Type B pancreatic cell (in vitro differentiated cells): ENCODE measurements around the gene WNT7B. TPM values are rescaled to one million over a fixed set of nuclear protein-coding genes. Genes with fewer than 3 reads are reported as not detected.

Experiments used
- DNase-seq: peaks from one replicate; pipeline ENCODE4 v3.0.0; 2021; ENCODE audit warnings: mixed read lengths; ENCODE audit not compliant: unreplicated experiment; ENCODE audit errors: extremely low spot score
- H3K27ac Mint-ChIP-seq: 2 replicates; pipeline ENCODE4 v1.8.0; 2021; ENCODE audit warnings: mild to moderate bottlenecking, mixed read lengths
- H3K27me3 Mint-ChIP-seq: 2 replicates; pipeline ENCODE4 v1.8.0; 2021; ENCODE audit warnings: mixed read lengths
- H3K36me3 Mint-ChIP-seq: 2 replicates; pipeline ENCODE4 v1.8.0; 2021; ENCODE audit warnings: mixed read lengths
- H3K4me1 Mint-ChIP-seq: one replicate; pipeline ENCODE4 v1.8.0; 2021; ENCODE audit warnings: mixed read lengths; ENCODE audit not compliant: unreplicated experiment
- H3K4me3 Mint-ChIP-seq: 2 replicates; pipeline ENCODE4 v1.8.0; 2021; ENCODE audit warnings: mild to moderate bottlenecking, mixed read lengths
- H3K9me3 Mint-ChIP-seq: 2 replicates; pipeline ENCODE4 v1.8.0; 2021; ENCODE audit warnings: mixed read lengths
- total RNA-seq: library from RNA; stranded (reverse); gene quantifications from 2 replicates; pipeline ENCODE4 v1.2.1, GENCODE V29; 2021; ENCODE audit warnings: low replicate concordance
- TF ChIP-seq, protein P1 (sequence below): fragments of 200-600 bp; sonication (generic); conservative IDR thresholded peaks from 2 replicates; pipeline ENCODE4 v1.5.0; 2021; ENCODE audit warnings: antibody characterized with exemption, mild to moderate bottlenecking

WNT7B gene
- total RNA-seq, 1 donor from 2014 or later, result 16.4 TPM

DNA sequence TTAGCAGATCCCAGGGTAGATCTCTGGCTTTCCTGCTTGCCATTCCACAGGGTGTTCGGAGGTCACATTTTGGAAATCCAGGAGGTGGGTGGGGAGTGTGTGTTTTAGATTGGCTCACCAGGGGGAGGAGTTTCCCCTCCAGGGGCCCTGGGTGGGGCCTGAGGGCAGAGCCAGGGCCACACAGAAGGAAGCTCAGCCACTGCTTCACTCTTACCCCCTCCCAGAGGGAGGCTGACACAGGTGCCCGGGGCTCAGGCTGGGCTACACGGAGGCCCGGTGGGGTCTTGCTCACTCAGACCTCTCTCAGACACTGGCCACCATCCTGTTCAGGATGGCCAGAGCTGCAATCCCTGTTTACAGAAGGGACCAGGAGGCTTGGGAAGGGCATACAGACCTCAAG lies 2.5 kb downstream of the WNT7B start:
- H3K36me3 Mint-ChIP-seq, result no peaks in the 10 kb centered on the region
- H3K27me3 Mint-ChIP-seq, result peaks cover 56% of the 10 kb centered on the region
- peak overlapping the region; percentile 68 for H3K27ac Mint-ChIP-seq
- TF ChIP-seq, protein P1, sequence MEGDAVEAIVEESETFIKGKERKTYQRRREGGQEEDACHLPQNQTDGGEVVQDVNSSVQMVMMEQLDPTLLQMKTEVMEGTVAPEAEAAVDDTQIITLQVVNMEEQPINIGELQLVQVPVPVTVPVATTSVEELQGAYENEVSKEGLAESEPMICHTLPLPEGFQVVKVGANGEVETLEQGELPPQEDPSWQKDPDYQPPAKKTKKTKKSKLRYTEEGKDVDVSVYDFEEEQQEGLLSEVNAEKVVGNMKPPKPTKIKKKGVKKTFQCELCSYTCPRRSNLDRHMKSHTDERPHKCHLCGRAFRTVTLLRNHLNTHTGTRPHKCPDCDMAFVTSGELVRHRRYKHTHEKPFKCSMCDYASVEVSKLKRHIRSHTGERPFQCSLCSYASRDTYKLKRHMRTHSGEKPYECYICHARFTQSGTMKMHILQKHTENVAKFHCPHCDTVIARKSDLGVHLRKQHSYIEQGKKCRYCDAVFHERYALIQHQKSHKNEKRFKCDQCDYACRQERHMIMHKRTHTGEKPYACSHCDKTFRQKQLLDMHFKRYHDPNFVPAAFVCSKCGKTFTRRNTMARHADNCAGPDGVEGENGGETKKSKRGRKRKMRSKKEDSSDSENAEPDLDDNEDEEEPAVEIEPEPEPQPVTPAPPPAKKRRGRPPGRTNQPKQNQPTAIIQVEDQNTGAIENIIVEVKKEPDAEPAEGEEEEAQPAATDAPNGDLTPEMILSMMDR, result no peak
- DNase-seq, result no peak
- no peaks in the 10 kb centered on the region for H3K9me3 Mint-ChIP-seq
- peak overlapping the region; percentile 83 for H3K4me3 Mint-ChIP-seq
- peaks cover 11% of the 10 kb centered on the region for H3K4me1 Mint-ChIP-seq

DNA sequence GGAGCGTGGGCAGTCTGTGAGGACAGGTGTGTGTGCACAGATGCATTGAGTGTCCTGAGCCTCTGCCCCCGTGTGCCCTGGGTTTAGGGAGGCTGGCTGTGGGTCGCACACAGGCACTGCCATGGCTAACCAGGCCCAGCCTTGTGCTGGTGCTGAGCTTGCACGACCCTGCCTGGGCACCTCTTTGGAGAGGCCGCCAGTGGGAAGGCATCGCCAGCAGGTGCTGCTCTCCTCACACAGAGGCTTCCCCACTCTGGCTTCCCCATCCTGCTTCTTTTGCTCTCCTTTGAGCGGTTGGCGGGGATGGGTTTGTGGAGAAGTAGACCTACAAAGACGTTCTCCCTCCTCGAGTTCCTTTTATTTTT lies 4.1 kb downstream of the WNT7B start:
- TF ChIP-seq, protein P1, result no peak
- Mint-ChIP-seq H3K36me3 (no peaks in the 10 kb centered on the region), H3K27me3 (peaks cover 57% of the 10 kb centered on the region), H3K4me1 (peaks cover 11% of the 10 kb centered on the region), H3K9me3 (no peaks in the 10 kb centered on the region), H3K4me3 (peak overlapping the region; percentile 79), H3K27ac (no peak overlapping the region)
- DNase-seq, result no peak

DNA sequence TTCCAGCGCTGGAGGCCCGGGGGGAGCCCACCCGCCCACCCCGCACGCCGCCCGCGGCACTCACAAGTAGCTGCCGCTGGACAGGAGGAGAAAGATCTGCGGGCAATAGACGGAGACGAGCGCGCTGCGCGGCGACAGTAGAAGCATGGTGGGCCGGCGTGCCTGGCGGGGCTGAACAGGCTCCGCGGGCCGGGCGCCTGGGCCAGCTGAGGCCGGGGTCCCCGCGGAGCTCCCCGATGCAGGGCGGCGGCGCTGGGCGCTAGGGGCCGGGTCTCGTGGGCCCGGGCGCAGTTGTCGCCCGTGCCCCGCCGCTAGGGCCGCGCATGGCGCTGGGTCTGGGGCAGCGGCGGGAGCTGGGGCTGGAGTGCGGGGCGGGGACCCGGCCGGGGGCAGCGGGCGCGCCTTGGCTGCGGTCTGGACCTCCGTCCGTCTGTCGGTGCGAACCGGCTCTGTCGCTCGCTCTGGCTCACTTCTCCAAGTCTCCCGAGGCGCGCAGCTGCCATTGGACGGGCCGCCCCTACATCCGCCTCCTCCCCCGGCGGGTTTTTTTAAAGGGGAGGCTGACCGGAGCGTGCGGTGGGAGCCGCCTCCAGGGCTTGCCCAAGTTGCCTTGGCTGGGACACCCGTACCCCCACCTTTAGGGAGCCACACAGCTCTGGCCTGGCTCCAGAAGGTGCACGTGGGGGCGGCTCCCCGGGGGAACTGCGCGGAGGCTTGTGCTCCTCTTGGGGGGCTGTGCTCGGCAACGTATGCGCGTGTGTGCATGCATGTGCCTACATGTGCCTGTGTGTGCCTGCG lies 4.7 kb downstream of the WNT7B start:
- no peaks in the 10 kb centered on the region for H3K9me3 Mint-ChIP-seq
- H3K27me3 Mint-ChIP-seq, result peaks cover 52% of the 10 kb centered on the region
- no peak overlapping the region for H3K27ac Mint-ChIP-seq
- TF ChIP-seq, protein P1, result peak; percentile 51
- peaks cover 11% of the 10 kb centered on the region for H3K4me1 Mint-ChIP-seq
- no peaks in the 10 kb centered on the region for H3K36me3 Mint-ChIP-seq
- H3K4me3 Mint-ChIP-seq, result no peak overlapping the region
- DNase-seq, result no peak

DNA sequence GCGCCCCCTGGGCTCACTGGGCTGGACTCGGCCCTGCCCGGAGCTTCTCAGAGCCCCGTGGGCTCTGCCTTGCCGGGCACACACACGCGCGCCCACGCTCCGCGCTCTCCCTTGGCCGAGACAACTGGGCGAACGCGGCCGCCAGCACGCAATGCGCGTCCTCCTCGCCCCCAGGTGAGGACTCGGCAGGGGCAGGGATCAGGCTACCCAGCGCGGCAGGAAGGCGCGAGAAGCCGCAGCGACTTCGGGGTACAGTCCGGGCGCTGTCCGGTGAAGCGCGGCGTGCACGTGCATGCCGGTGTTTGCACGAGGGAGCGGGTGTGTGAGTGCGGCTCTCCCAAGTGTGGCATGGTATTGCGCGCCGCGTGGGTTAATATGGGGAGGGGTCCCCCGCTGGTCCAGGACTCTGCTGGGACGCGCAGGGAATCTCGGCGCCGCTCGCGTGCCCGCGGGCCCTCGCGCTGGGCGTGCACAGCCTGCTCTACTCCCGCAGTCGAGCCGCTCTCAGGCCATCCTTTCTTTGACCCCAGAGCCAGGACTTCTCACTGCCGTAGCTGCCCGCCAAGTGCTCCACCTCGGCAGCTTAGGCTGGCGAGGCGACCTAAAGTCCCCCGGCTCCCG lies 5.4 kb downstream of the WNT7B start:
- H3K27me3 Mint-ChIP-seq, result peaks cover 52% of the 10 kb centered on the region
- peak overlapping the region; percentile 81 for H3K4me3 Mint-ChIP-seq
- peaks cover 11% of the 10 kb centered on the region for H3K4me1 Mint-ChIP-seq
- no peaks in the 10 kb centered on the region for H3K36me3 Mint-ChIP-seq
- H3K9me3 Mint-ChIP-seq, result no peaks in the 10 kb centered on the region
- no peak for DNase-seq
- TF ChIP-seq, protein P1, result no peak
- H3K27ac Mint-ChIP-seq, result no peak overlapping the region

DNA sequence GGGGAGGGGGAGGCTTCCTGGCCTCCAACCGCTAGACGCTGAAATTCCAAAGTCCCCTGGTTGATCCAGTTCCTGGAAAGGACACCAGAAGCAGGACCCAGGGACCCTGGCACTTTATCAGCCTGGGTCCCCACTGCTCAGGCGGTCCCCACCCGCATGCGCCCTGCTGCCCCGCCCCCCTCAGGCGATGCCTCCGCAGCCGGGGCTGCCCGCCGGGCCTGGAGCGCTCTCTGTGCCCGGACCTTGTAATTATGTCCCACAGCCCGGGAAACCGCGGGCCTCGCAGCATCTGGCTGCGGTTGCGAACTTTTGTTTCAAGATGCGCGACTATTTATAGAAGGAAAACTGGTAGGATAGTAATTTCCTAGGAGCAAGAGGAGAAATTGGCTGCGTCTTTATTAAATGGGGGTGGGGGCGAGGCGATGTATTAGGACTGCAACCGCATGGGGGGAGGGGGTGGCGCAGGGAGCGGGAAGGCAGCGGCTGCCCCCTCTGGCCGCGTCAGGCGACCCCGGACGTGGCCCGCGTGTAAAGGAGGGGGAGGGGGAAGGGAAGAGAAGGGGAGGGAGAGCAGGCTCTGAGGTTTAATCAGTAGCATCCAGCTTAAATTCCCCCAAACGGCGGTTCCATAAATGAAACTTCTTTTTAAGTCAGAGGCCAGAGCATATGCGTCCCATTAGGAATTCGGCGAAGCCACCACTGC lies 6.1 kb downstream of the WNT7B start:
- no peaks in the 10 kb centered on the region for H3K36me3 Mint-ChIP-seq
- no peak for DNase-seq
- TF ChIP-seq, protein P1, result no peak
- H3K27me3 Mint-ChIP-seq, result peaks cover 52% of the 10 kb centered on the region
- H3K27ac Mint-ChIP-seq, result no peak overlapping the region
- H3K4me1 Mint-ChIP-seq, result peaks cover 11% of the 10 kb centered on the region
- no peaks in the 10 kb centered on the region for H3K9me3 Mint-ChIP-seq
- peak overlapping the region; percentile 81 for H3K4me3 Mint-ChIP-seq
